Gastrocnemius medialis (tissue), 4 donors: Measurements from ENCODE around the gene C19orf18. TPM values are rescaled to one million over a fixed set of nuclear protein-coding genes. Genes with fewer than 3 reads are reported as not detected.

Experiments used
- ATAC-seq, 2 donors: fragments of 150-250 bp; one replicate each; pipeline ENCODE4 v1.9.1; 2016
- DNase-seq, 2 donors: peaks; one replicate each; pipeline ENCODE4 v3.0.0-alpha.2; 2019
- H3K27ac ChIP-seq, 4 donors: fragments of 200-600 bp; sonication (generic); 1 replicate in 1 of 4; 2 replicates in 3 of 4; pipeline ENCODE4 v1.5.1; 2016 to 2018; ENCODE audit warnings: mild to moderate bottlenecking in 2 of 4, moderate library complexity in 1 of 4
- H3K27me3 ChIP-seq, 3 donors: fragments of 200-600 bp; sonication (generic) in 2 of 3; 1 replicate in 1 of 3; 2 replicates in 2 of 3; pipeline versions ENCODE4 v1.5.1 to v1.6.0; 2016 to 2019; ENCODE audit warnings: mild to moderate bottlenecking in 1 of 3, moderate library complexity in 1 of 3
- H3K36me3 ChIP-seq, 2 donors: fragments of 200-600 bp; sonication (generic) in 1 of 2; one replicate each; pipeline ENCODE4 v1.5.1; 2017 to 2018
- H3K4me1 ChIP-seq, 2 donors: fragments of 200-600 bp; sonication (generic) in 1 of 2; one replicate each; pipeline ENCODE4 v1.5.1; 2016 to 2017; ENCODE audit warnings: mild to moderate bottlenecking in 2 of 2
- H3K4me3 ChIP-seq, 4 donors: fragments of 200-600 bp; sonication (generic) in 3 of 4; 1 replicate in 1 of 4; 2 replicates in 3 of 4; pipeline ENCODE4 v1.5.1; 2016 to 2019; ENCODE audit warnings: mild to moderate bottlenecking in 2 of 4
- H3K9me3 ChIP-seq, 3 donors: fragments of 200-600 bp; sonication (generic) in 2 of 3; 1 replicate in 1 of 3; 2 replicates in 2 of 3; pipeline ENCODE4 v1.5.1; 2016 to 2019
- POLR2A ChIP-seq, 2 donors: fragments of 450-650 bp; IDR thresholded peaks; one replicate each; pipeline ENCODE4 v1.6.1; 2017; ENCODE audit warnings: antibody characterized with exemption in 2 of 2, mild to moderate bottlenecking in 2 of 2, moderate library complexity in 2 of 2
- in situ Hi-C, 4 donors: fragments of 200-750 bp; cut with MboI; loops; one replicate each; pipeline versions ENCODE4 v1.15.0 to v1.8.0; 2017; ENCODE audit warnings: low sequenced_read_pairs in 4 of 4
- intact Hi-C: fragments of 100-400 bp; cut with DNase I; formaldehyde crosslinking; loops from one replicate; pipeline ENCODE4 v1.15.1; 2023; ENCODE audit warnings: low total_unique reads
- total RNA-seq, 4 donors: library from RNA; depleted of rRNA; stranded (reverse); fragments of >200 nt; gene quantifications; one replicate each; pipeline versions ENCODE4 v1.1.0 to v1.2.3, GENCODE V29; 2016
- TF ChIP-seq, protein P1 (sequence below), 5 experiments: fragments of 450-650 bp in 3 of 5; fragments of 200-600 bp in 2 of 5; sonication (generic) in 2 of 5; IDR thresholded peaks in 4 of 5; conservative IDR thresholded peaks in 1 of 5; 1 replicate in 4 of 5; 2 replicates in 1 of 5; pipeline ENCODE4 v1.5.1; 2016 to 2019; ENCODE audit warnings: antibody characterized with exemption in 5 of 5, mild to moderate bottlenecking in 3 of 5, moderate library complexity in 3 of 5

The C19orf18 gene
- total RNA-seq, 4 donors from 2014 or later = not detected

GRCh38 chr19:58007285-58007684 lies 33.0 kb upstream of the C19orf18 start:
- H3K27ac ChIP-seq = no peak overlapping the region
- in situ Hi-C loops = no loop called here
- peak overlapping the region in 1 of 4 donors; percentile 17 for H3K4me3 ChIP-seq
- TF ChIP-seq, protein P1, sequence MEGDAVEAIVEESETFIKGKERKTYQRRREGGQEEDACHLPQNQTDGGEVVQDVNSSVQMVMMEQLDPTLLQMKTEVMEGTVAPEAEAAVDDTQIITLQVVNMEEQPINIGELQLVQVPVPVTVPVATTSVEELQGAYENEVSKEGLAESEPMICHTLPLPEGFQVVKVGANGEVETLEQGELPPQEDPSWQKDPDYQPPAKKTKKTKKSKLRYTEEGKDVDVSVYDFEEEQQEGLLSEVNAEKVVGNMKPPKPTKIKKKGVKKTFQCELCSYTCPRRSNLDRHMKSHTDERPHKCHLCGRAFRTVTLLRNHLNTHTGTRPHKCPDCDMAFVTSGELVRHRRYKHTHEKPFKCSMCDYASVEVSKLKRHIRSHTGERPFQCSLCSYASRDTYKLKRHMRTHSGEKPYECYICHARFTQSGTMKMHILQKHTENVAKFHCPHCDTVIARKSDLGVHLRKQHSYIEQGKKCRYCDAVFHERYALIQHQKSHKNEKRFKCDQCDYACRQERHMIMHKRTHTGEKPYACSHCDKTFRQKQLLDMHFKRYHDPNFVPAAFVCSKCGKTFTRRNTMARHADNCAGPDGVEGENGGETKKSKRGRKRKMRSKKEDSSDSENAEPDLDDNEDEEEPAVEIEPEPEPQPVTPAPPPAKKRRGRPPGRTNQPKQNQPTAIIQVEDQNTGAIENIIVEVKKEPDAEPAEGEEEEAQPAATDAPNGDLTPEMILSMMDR (IDR thresholded peaks at IDR 0.05 in 4 of 5, conservative IDR thresholded peaks at IDR 0.05 in 1 of 5) = no peak
- TF ChIP-seq POLR2A (IDR thresholded peaks at IDR 0.05) = no peak
- DNase-seq (no peak), ATAC-seq (no peak)
- H3K36me3 ChIP-seq = peaks cover 0 to 34% of the 10 kb centered on the region in 2 donors
- H3K9me3 ChIP-seq = peaks cover 3 to 41% (median 3%) of the 10 kb centered on the region in 3 donors
- H3K4me1 ChIP-seq = peaks cover 5 to 8% of the 10 kb centered on the region in 2 donors
- intact Hi-C loops = loop anchor here (10.0 kb wide), 1 partner anchor 318 kb away; the partner anchor contains the start of gene ZSCAN22
- H3K27me3 ChIP-seq = peaks cover 0 to 23% (median 0%) of the 10 kb centered on the region in 3 donors

GRCh38 chr19:58003174-58003828 lies 29.0 kb upstream of the C19orf18 start:
- H3K27me3 ChIP-seq = no peaks in the 10 kb centered on the region
- DNase-seq = no peak
- peak overlapping the region; percentile 77 to 88 (median 87) for H3K27ac ChIP-seq
- H3K9me3 ChIP-seq = peaks cover 3 to 50% (median 5%) of the 10 kb centered on the region in 3 donors
- H3K36me3 ChIP-seq = peaks cover 7 to 68% of the 10 kb centered on the region in 2 donors
- H3K4me1 ChIP-seq = peaks cover 14 to 20% of the 10 kb centered on the region in 2 donors
- intact Hi-C loops = loop anchor here (2.0 to 10.0 kb wide), 8 partner anchors 56 to 424 kb away; partner anchors contain the start of genes ZNF211, ZNF256, ZNF416 and ZNF551
- H3K4me3 ChIP-seq = peak overlapping the region; percentile 78 to 93 (median 88)
- no peak for ATAC-seq
- in situ Hi-C loops = no loop called here
- TF ChIP-seq, protein P1 (IDR thresholded peaks at IDR 0.05 in 4 of 5, conservative IDR thresholded peaks at IDR 0.05 in 1 of 5) = no peak

DNA sequence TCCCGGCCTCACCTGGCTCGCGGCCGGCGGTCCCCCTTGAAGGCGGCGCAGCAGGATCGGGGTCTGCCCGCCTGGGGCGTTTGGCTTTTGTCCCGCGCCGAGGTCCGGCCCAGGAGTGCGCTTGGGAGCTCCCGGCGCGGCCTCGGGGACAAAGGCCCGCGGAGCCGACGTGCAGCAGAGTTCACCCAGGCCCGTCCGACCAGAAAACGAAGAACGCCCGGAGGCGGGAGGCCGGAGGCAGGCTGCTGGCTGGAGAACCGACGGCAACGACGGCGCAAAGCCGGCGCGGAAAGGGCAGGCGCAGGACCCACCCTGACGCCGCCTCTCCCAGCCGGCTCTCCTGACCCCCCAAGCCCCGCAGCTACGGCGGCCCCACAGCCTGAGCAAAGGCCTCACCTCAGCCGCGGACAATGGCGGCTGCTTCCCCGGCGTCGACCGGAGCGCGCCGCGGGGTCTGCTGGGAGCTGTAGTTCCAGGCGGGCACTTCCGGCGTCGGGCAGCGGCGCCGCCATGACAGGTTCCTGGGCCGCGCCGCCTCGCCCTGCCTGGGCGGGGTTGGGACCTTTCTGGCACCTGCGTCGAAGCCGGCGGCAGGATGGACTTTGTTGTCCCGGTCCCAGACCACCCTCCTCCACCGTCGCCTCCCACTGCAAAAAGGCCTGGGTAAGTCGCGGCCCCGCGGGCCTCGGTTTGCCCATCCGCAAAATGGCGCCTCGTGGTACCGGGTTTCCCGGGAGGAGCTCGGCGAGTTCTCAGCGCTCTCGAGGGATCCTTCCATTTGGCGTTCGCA lies 28.2 kb upstream of the C19orf18 start, which contains the start of gene ZNF606:
Gene ZNF606, minus strand, starts transcription at position 437 of the 790 bp plus-strand sequence. CDS start 1,501 bp downstream, outside the sequence.
- peak within 1 kb of the TSS; percentile 77 to 88 (median 87) for H3K27ac ChIP-seq
- H3K36me3 ChIP-seq = peaks cover 7 to 75% of the 10 kb centered on the region in 2 donors
- DNase-seq = peak; percentile 69 to 76
- no peaks in the 10 kb centered on the region for H3K27me3 ChIP-seq
- peaks cover 14 to 20% of the 10 kb centered on the region in 2 donors for H3K4me1 ChIP-seq
- intact Hi-C loops (loop anchor here (1.0 to 10.0 kb wide), 10 partner anchors 55 to 424 kb away; partner anchors contain the start of genes ZNF135, ZNF211, ZNF256 and ZNF416), in situ Hi-C loops (no loop called here)
- TF ChIP-seq, protein P1 (IDR thresholded peaks at IDR 0.05 in 4 of 5, conservative IDR thresholded peaks at IDR 0.05 in 1 of 5) = peak in 1 of 5 experiments; percentile 10
- TF ChIP-seq POLR2A (IDR thresholded peaks at IDR 0.05) = peak; percentile 50 to 65
- peaks cover 3 to 51% (median 5%) of the 10 kb centered on the region in 3 donors for H3K9me3 ChIP-seq
- H3K4me3 ChIP-seq = peak within 1 kb of the TSS; percentile 78 to 93 (median 88)
- peak; percentile 96 to 97 for ATAC-seq

DNA sequence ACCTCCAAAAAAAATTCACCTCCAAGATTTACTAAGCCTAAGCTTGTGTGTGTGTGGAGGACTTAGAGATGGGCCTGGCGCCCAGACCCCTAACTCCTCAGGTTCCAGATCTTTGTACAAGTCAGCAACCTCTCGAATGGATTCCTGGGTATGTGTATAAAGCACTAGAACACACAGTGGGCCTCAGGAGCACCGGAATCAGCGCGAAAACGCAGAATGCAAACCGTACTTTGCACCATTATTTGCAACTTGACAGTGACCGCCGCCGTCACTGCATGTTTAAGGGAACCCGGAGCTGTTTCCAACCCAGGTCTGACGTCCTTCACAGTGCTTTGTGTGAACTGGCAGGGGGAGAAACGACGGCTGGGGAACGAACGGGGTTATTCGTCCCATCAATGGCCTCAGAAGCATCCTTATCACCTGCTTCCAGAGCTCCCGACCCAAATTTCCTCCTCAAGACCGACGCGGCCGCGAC lies 27.6 kb upstream of the C19orf18 start:
- H3K27ac ChIP-seq = peak overlapping the region; percentile 77 to 88 (median 87)
- no peak for TF ChIP-seq POLR2A (IDR thresholded peaks at IDR 0.05)
- TF ChIP-seq, protein P1 (IDR thresholded peaks at IDR 0.05 in 4 of 5, conservative IDR thresholded peaks at IDR 0.05 in 1 of 5) = no peak
- peaks cover 14 to 20% of the 10 kb centered on the region in 2 donors for H3K4me1 ChIP-seq
- DNase-seq (no peak), ATAC-seq (no peak)
- intact Hi-C loops (loop anchor here (1.0 to 10.0 kb wide), 10 partner anchors 55 to 423 kb away; partner anchors contain the start of genes ZNF135, ZNF211, ZNF256 and ZNF416), in situ Hi-C loops (no loop called here)
- peaks cover 3 to 52% (median 5%) of the 10 kb centered on the region in 3 donors for H3K9me3 ChIP-seq
- peak overlapping the region; percentile 78 to 93 (median 88) for H3K4me3 ChIP-seq
- H3K27me3 ChIP-seq = no peaks in the 10 kb centered on the region
- H3K36me3 ChIP-seq = peaks cover 7 to 78% of the 10 kb centered on the region in 2 donors
